Measurements from ENCODE around the gene KRT33B.
"Not testable (repeated sequence)": the region's sequence is repeated elsewhere in the genome, so short reads cannot be mapped to it uniquely, and the experiment has no call there.

GRCh38 chr17:41381943-41382342, 12.3 kb upstream of the KRT33B start, which contains the start of gene KRT34:
- TF ChIP-seq AFF4 (CRISPR knock-in tag; IDR thresholded peaks at IDR 0.05; ENCODE audit: borderline replicate concordance); CTCF (IDR thresholded peaks at IDR 0.05); STAT6 (CRISPR knock-in tag; conservative IDR thresholded peaks at IDR 0.05; ENCODE audit: low read depth); ZNF317 (CRISPR knock-in tag; IDR thresholded peaks at IDR 0.05; ENCODE audit: borderline replicate concordance, low read depth); MAX (CRISPR knock-in tag; IDR thresholded peaks at IDR 0.05); NR2C2 (CRISPR knock-in tag; IDR thresholded peaks at IDR 0.05); ETV6 (CRISPR knock-in tag; IDR thresholded peaks at IDR 0.05); RORB (CRISPR knock-in tag; IDR thresholded peaks at IDR 0.05); E2F4 (CRISPR knock-in tag; IDR thresholded peaks at IDR 0.05; ENCODE audit: borderline replicate concordance, low read depth): not testable (repeated sequence)

Data from WTC11 (cell line).